Breast epithelium (tissue), 3 donors: Measurements from ENCODE around the gene SLC1A5.

Experiments
- POLR2A ChIP-seq: fragments of 450-650 bp; IDR thresholded peaks from one replicate; pipeline ENCODE4 v1.6.1; 2016; ENCODE audit warnings: antibody characterized with exemption, mild to moderate bottlenecking, moderate library complexity
- TF ChIP-seq, protein P1 (sequence below), 3 donors: fragments of 450-650 bp; IDR thresholded peaks; one replicate each; pipeline ENCODE4 v1.5.1; 2016 to 2017; ENCODE audit warnings: antibody characterized with exemption in 3 of 3, mild to moderate bottlenecking in 3 of 3, moderate library complexity in 3 of 3

DNA sequence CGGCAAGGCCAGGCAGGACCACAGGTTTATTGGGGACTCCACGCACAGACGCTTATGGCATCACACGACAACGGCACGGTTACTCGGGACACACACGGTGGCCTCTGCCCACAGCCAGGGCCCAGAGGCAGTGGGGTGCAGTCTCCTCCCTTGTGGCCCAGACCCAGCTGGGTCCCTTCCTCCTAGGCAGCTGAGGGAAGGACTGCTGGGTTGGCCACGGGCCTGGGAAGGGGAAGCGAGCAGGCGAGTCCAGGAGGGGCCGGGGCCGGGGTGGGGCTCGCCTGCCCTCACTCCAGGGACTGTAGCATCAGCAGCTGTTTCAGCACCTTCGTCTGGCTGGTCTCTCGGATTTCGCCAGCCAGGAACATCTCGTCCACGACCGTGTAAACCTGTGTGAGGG lies 49.8 kb upstream of the SLC1A5 start:
- TF ChIP-seq, protein P1, sequence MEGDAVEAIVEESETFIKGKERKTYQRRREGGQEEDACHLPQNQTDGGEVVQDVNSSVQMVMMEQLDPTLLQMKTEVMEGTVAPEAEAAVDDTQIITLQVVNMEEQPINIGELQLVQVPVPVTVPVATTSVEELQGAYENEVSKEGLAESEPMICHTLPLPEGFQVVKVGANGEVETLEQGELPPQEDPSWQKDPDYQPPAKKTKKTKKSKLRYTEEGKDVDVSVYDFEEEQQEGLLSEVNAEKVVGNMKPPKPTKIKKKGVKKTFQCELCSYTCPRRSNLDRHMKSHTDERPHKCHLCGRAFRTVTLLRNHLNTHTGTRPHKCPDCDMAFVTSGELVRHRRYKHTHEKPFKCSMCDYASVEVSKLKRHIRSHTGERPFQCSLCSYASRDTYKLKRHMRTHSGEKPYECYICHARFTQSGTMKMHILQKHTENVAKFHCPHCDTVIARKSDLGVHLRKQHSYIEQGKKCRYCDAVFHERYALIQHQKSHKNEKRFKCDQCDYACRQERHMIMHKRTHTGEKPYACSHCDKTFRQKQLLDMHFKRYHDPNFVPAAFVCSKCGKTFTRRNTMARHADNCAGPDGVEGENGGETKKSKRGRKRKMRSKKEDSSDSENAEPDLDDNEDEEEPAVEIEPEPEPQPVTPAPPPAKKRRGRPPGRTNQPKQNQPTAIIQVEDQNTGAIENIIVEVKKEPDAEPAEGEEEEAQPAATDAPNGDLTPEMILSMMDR (IDR thresholded peaks at IDR 0.05) = no peak
- no peak for TF ChIP-seq POLR2A
